ENCODE results near the gene AMY2B. TPM values are rescaled to one million over a fixed set of nuclear protein-coding genes. Genes with fewer than 3 reads are reported as not detected.
"Not testable (repeated sequence)": the region's sequence is repeated elsewhere in the genome, so short reads cannot be mapped to it uniquely, and the experiment has no call there.

AMY2B gene
- total RNA-seq, 1 experiment from 2014 or later = 0.25 TPM

DNA sequence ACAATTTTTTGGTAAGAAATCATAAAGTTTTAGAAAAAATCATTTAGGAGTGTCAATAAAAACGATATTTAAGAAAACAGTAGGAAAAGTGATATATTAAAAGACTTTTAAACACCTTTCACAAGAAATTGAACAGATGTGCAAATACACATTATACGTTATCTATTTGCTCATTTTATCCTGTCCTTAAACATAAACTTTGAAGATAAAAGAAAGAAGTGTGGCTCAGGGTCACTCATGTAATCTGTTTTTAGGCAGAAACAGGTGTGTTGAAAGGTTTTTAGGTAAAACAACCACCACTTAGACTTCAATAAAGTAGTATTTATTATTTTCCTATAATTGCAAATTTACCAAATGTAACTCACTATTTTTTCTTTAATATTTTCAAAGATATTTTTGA lies 13.1 kb downstream of the AMY2B start:
- no TSS peak for BruUV-seq (replicated peaks)
- no peaks in the 10 kb centered on the region for H3K4me1 Mint-ChIP-seq (ENCODE audit: low read depth, unreplicated experiment)
- ChIA-PET POLR2A (no interaction called here), CTCF (no interaction called here)
- H3K9me3 ChIP-seq = no peaks in the 10 kb centered on the region
- no peak overlapping the region for H3K4me3 ChIP-seq (ENCODE audit: low read depth, low read length)
- H3K36me3 Mint-ChIP-seq (ENCODE audit: insufficient read depth, unreplicated experiment) = no peaks in the 10 kb centered on the region
- no peaks in the 10 kb centered on the region for H3K27me3 Mint-ChIP-seq (ENCODE audit: insufficient read depth, unreplicated experiment)
- H3K9me3 Mint-ChIP-seq (ENCODE audit: unreplicated experiment) = peaks cover 11% of the 10 kb centered on the region
- no peaks in the 10 kb centered on the region for H3K36me3 ChIP-seq (ENCODE audit: control insufficient read depth, insufficient read depth, low read length)
- intact Hi-C loops (cut with micrococcal nuclease; ENCODE audit: unreplicated experiment) = no loop called here
- no peak overlapping the region for H3K4me3 Mint-ChIP-seq (ENCODE audit: unreplicated experiment)
- H3K4me1 ChIP-seq = no peaks in the 10 kb centered on the region
- H3K27me3 ChIP-seq (replicated peaks; ENCODE audit: control insufficient read depth, insufficient read depth, low read length) = no peaks in the 10 kb centered on the region
- no peak overlapping the region for H3K27ac Mint-ChIP-seq (ENCODE audit: unreplicated experiment)
- TF ChIP-seq, protein P1, sequence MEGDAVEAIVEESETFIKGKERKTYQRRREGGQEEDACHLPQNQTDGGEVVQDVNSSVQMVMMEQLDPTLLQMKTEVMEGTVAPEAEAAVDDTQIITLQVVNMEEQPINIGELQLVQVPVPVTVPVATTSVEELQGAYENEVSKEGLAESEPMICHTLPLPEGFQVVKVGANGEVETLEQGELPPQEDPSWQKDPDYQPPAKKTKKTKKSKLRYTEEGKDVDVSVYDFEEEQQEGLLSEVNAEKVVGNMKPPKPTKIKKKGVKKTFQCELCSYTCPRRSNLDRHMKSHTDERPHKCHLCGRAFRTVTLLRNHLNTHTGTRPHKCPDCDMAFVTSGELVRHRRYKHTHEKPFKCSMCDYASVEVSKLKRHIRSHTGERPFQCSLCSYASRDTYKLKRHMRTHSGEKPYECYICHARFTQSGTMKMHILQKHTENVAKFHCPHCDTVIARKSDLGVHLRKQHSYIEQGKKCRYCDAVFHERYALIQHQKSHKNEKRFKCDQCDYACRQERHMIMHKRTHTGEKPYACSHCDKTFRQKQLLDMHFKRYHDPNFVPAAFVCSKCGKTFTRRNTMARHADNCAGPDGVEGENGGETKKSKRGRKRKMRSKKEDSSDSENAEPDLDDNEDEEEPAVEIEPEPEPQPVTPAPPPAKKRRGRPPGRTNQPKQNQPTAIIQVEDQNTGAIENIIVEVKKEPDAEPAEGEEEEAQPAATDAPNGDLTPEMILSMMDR (IDR thresholded peaks at IDR 0.05; ENCODE audit: insufficient read depth in 1 of 2, low read depth in 1 of 2, low read length in 1 of 2, severe bottlenecking in 1 of 2, unreplicated experiment in 1 of 2) = no peak
- no peak for DNase-seq

GRCh38 chr1:103602740-103603139 lies 31.4 kb downstream of the AMY2B start:
- H3K27ac Mint-ChIP-seq (ENCODE audit: unreplicated experiment); POLR2A ChIA-PET; BruUV-seq (replicated peaks); H3K9me3 Mint-ChIP-seq (ENCODE audit: unreplicated experiment); H3K36me3 ChIP-seq (ENCODE audit: control insufficient read depth, insufficient read depth, low read length); intact Hi-C loops (cut with micrococcal nuclease; ENCODE audit: unreplicated experiment); CTCF ChIA-PET; H3K27me3 ChIP-seq (replicated peaks; ENCODE audit: control insufficient read depth, insufficient read depth, low read length); H3K27me3 Mint-ChIP-seq (ENCODE audit: insufficient read depth, unreplicated experiment); H3K36me3 Mint-ChIP-seq (ENCODE audit: insufficient read depth, unreplicated experiment); H3K4me3 ChIP-seq (ENCODE audit: low read depth, low read length); H3K4me3 Mint-ChIP-seq (ENCODE audit: unreplicated experiment); H3K4me1 ChIP-seq; DNase-seq; H3K4me1 Mint-ChIP-seq (ENCODE audit: low read depth, unreplicated experiment); H3K9me3 ChIP-seq: not testable (repeated sequence)

DNA sequence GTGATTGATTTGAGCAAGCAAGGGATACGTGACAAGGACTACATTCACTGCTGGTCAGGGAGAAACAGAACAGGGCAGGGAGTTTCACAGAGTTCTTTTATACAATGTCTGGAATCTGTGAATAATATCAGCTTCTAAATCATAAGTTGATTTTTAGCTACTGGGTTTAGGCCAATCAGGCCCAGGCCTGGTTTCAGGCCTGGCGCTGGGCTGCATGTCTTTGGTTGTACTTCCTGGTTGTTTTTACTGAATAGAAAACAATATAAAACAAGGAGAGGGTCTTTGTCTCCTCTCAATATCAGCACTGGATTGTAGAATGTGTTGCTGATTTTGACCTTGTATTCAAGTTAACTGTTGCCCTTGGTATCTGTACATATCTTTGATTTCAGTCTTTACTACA lies 45.0 kb downstream of the AMY2B start:
- H3K4me3 Mint-ChIP-seq (ENCODE audit: unreplicated experiment) = no peak overlapping the region
- no peaks in the 10 kb centered on the region for H3K9me3 Mint-ChIP-seq (ENCODE audit: unreplicated experiment)
- no peak for DNase-seq
- H3K4me1 Mint-ChIP-seq (ENCODE audit: low read depth, unreplicated experiment) = no peaks in the 10 kb centered on the region
- H3K27me3 ChIP-seq (replicated peaks; ENCODE audit: control insufficient read depth, insufficient read depth, low read length) = no peaks in the 10 kb centered on the region
- H3K36me3 ChIP-seq (ENCODE audit: control insufficient read depth, insufficient read depth, low read length) = no peaks in the 10 kb centered on the region
- no peak overlapping the region for H3K27ac Mint-ChIP-seq (ENCODE audit: unreplicated experiment)
- H3K9me3 ChIP-seq = no peaks in the 10 kb centered on the region
- peaks cover 2% of the 10 kb centered on the region for H3K27me3 Mint-ChIP-seq (ENCODE audit: insufficient read depth, unreplicated experiment)
- CTCF ChIA-PET = no interaction called here
- TF ChIP-seq, protein P1 (IDR thresholded peaks at IDR 0.05; ENCODE audit: insufficient read depth in 1 of 2, low read depth in 1 of 2, low read length in 1 of 2, severe bottlenecking in 1 of 2, unreplicated experiment in 1 of 2) = no peak
- BruUV-seq (replicated peaks) = no TSS peak
- intact Hi-C loops (cut with micrococcal nuclease; ENCODE audit: unreplicated experiment) = no loop called here
- POLR2A ChIA-PET = no interaction called here
- no peaks in the 10 kb centered on the region for H3K36me3 Mint-ChIP-seq (ENCODE audit: insufficient read depth, unreplicated experiment)
- no peak overlapping the region for H3K4me3 ChIP-seq (ENCODE audit: low read depth, low read length)
- H3K4me1 ChIP-seq = no peaks in the 10 kb centered on the region

DNA sequence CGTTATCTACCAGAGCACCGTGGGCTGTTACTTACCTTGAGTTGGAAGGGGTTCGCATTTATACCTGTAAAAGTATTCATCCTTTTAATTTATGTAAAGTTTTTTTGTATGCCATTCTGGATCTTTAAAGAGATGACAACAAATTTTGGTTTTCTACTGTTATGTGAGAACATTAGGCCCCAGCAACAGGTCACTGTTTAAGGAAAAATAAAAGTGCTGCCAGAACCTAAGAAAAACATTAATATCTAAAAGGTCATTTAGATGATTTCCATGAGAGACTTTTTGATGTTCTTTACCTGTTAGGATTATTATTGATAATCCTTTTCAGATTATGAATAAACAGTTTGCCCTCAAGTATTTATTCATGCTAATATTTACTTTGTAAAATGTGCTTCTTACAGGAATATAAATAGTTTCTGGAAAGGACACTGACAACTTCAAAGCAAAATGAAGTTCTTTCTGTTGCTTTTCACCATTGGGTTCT lies 45.6 kb downstream of the AMY2B start, which contains the start of gene AMY2A:
AMY2A (plus strand) TSS at position 434 of the 484 bp plus-strand sequence; CDS start at position 448, 14 bp downstream.
- DNase-seq; H3K36me3 ChIP-seq (ENCODE audit: control insufficient read depth, insufficient read depth, low read length); H3K27me3 ChIP-seq (replicated peaks; ENCODE audit: control insufficient read depth, insufficient read depth, low read length); H3K4me3 ChIP-seq (ENCODE audit: low read depth, low read length); H3K4me3 Mint-ChIP-seq (ENCODE audit: unreplicated experiment); H3K27ac Mint-ChIP-seq (ENCODE audit: unreplicated experiment); BruUV-seq (replicated peaks); POLR2A ChIA-PET; H3K36me3 Mint-ChIP-seq (ENCODE audit: insufficient read depth, unreplicated experiment); H3K9me3 Mint-ChIP-seq (ENCODE audit: unreplicated experiment); H3K27me3 Mint-ChIP-seq (ENCODE audit: insufficient read depth, unreplicated experiment); H3K4me1 Mint-ChIP-seq (ENCODE audit: low read depth, unreplicated experiment); H3K9me3 ChIP-seq; intact Hi-C loops (cut with micrococcal nuclease; ENCODE audit: unreplicated experiment); CTCF ChIA-PET; H3K4me1 ChIP-seq: not testable (repeated sequence)

- H3K4me3 Mint-ChIP-seq (ENCODE audit: unreplicated experiment); intact Hi-C loops (cut with micrococcal nuclease; ENCODE audit: unreplicated experiment); BruUV-seq (replicated peaks); H3K9me3 Mint-ChIP-seq (ENCODE audit: unreplicated experiment); CTCF ChIA-PET; H3K27me3 ChIP-seq (replicated peaks; ENCODE audit: control insufficient read depth, insufficient read depth, low read length); H3K4me3 ChIP-seq (ENCODE audit: low read depth, low read length); H3K27me3 Mint-ChIP-seq (ENCODE audit: insufficient read depth, unreplicated experiment); H3K9me3 ChIP-seq; POLR2A ChIA-PET; H3K36me3 Mint-ChIP-seq (ENCODE audit: insufficient read depth, unreplicated experiment); H3K27ac Mint-ChIP-seq (ENCODE audit: unreplicated experiment); H3K4me1 ChIP-seq; H3K36me3 ChIP-seq (ENCODE audit: control insufficient read depth, insufficient read depth, low read length); H3K4me1 Mint-ChIP-seq (ENCODE audit: low read depth, unreplicated experiment); DNase-seq: not testable (repeated sequence)
These were observed 56.0 kb downstream of the AMY2B start for GRCh38 chr1:103627436-103627835.
